HEK293 (cell line): ENCODE data around the gene EYA2.

Experiments
- HOXC10 ChIP-seq: sonication (generic); formaldehyde crosslinking; IDR thresholded peaks from 2 replicates; pipeline ENCODE4 v1.8.1; 2023; ENCODE audit warnings: mild to moderate bottlenecking, missing genetic modification reagents
- OSR2 ChIP-seq: fragments of 450-650 bp; formaldehyde crosslinking; IDR thresholded peaks from 2 replicates; pipeline ENCODE4 v1.5.1; 2016; ENCODE audit warnings: missing biosample characterization, missing genetic modification characterization
- REPIN1 ChIP-seq: fragments of 450-650 bp; formaldehyde crosslinking; IDR thresholded peaks from 2 replicates; pipeline ENCODE4 v1.5.1; 2017; ENCODE audit warnings: missing biosample characterization, missing genetic modification characterization, low read depth
- SALL2 ChIP-seq: fragments of 450-650 bp; formaldehyde crosslinking; IDR thresholded peaks from 2 replicates; pipeline ENCODE4 v1.5.0; 2017; ENCODE audit warnings: missing biosample characterization, mild to moderate bottlenecking, missing genetic modification characterization, borderline replicate concordance
- SP7 ChIP-seq: fragments of 450-650 bp; formaldehyde crosslinking; IDR thresholded peaks from 2 replicates; pipeline ENCODE4 v1.5.1; 2016; ENCODE audit warnings: missing biosample characterization, missing genetic modification characterization
- TCF7L2 ChIP-seq: IDR thresholded peaks from 2 replicates; pipeline ENCODE4 v1.6.1; 2011; ENCODE audit warnings: low read depth, mild to moderate bottlenecking, inconsistent platforms, low read length, moderate library complexity, borderline replicate concordance
- ZNF133 ChIP-seq: fragments of 450-650 bp; formaldehyde crosslinking; IDR thresholded peaks from 2 replicates; pipeline ENCODE4 v1.5.1; 2016; ENCODE audit warnings: missing biosample characterization, missing genetic modification characterization
- ZNF138 ChIP-seq: fragments of 450-650 bp; formaldehyde crosslinking; IDR thresholded peaks from 2 replicates; pipeline ENCODE4 v1.5.1; 2016; ENCODE audit warnings: missing biosample characterization, missing genetic modification characterization, borderline replicate concordance
- ZNF530 ChIP-seq: fragments of 450-650 bp; formaldehyde crosslinking; IDR thresholded peaks from 2 replicates; pipeline ENCODE4 v1.5.1; 2016; ENCODE audit warnings: low read depth, missing biosample characterization, missing genetic modification characterization
- ZNF555 ChIP-seq: fragments of 450-650 bp; formaldehyde crosslinking; conservative IDR thresholded peaks from 2 replicates; pipeline ENCODE4 v1.5.1; 2017; ENCODE audit warnings: missing biosample characterization, mild to moderate bottlenecking, missing genetic modification characterization, inconsistent platforms
- ZNF629 ChIP-seq: fragments of 450-650 bp; formaldehyde crosslinking; IDR thresholded peaks from 2 replicates; pipeline ENCODE4 v1.5.1; 2017; ENCODE audit warnings: missing biosample characterization, missing genetic modification characterization
- TF ChIP-seq, protein P1 (sequence below): fragments of 450-650 bp; formaldehyde crosslinking; IDR thresholded peaks from 2 replicates; pipeline ENCODE4 v1.5.1; 2016; ENCODE audit warnings: missing biosample characterization, missing genetic modification characterization
- TF ChIP-seq, protein P2 (sequence below): IDR thresholded peaks from 2 replicates; pipeline ENCODE4 v1.6.1; 2011; ENCODE audit warnings: mild to moderate bottlenecking, low read depth, low read length, borderline replicate concordance
- TF ChIP-seq, protein P3 (sequence below): fragments of 450-650 bp; formaldehyde crosslinking; IDR thresholded peaks from 2 replicates; pipeline ENCODE4 v1.5.1; 2016; ENCODE audit warnings: missing biosample characterization, missing genetic modification characterization, borderline replicate concordance

DNA sequence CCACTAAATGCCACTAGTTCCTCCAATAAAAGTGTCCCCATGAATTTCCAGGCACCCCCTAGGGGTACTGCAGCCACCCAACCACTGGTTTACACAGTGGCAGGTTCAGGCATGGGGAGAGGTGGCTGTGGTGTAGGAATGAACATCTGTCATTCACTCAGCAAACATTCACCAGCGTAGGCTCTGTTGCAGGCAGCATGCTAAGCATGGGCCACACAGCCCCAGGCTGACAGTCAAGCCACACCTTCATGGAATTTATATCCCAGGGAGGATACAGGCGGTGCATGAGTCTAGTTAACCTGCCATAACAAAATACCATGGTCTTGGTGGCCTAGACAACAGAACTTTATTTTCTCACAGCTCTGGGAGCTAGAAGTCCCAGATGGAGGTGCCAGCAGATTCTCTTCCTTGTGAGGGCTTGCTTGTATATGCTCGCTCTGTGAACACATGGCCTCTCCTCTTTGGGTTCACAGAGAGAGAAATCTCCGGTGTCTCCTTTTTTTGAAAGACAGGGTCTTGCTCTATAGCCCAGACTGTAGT is 135.7 kb downstream of the EYA2 start:
- TF ChIP-seq, protein P1, sequence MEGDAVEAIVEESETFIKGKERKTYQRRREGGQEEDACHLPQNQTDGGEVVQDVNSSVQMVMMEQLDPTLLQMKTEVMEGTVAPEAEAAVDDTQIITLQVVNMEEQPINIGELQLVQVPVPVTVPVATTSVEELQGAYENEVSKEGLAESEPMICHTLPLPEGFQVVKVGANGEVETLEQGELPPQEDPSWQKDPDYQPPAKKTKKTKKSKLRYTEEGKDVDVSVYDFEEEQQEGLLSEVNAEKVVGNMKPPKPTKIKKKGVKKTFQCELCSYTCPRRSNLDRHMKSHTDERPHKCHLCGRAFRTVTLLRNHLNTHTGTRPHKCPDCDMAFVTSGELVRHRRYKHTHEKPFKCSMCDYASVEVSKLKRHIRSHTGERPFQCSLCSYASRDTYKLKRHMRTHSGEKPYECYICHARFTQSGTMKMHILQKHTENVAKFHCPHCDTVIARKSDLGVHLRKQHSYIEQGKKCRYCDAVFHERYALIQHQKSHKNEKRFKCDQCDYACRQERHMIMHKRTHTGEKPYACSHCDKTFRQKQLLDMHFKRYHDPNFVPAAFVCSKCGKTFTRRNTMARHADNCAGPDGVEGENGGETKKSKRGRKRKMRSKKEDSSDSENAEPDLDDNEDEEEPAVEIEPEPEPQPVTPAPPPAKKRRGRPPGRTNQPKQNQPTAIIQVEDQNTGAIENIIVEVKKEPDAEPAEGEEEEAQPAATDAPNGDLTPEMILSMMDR (tag by site-specific recombination), result no peak
- TF ChIP-seq ZNF133 (no peak), SALL2 (no peak), ZNF629 (no peak), ZNF530 (no peak), OSR2 (tag by site-specific recombination) (no peak), REPIN1 (tag by site-specific recombination) (no peak), TCF7L2 (no peak), ZNF138 (tag by site-specific recombination) (no peak), HOXC10 (no peak), SP7 (tag by site-specific recombination) (no peak), ZNF555 (tag by site-specific recombination) (no peak)
- TF ChIP-seq, protein P2, sequence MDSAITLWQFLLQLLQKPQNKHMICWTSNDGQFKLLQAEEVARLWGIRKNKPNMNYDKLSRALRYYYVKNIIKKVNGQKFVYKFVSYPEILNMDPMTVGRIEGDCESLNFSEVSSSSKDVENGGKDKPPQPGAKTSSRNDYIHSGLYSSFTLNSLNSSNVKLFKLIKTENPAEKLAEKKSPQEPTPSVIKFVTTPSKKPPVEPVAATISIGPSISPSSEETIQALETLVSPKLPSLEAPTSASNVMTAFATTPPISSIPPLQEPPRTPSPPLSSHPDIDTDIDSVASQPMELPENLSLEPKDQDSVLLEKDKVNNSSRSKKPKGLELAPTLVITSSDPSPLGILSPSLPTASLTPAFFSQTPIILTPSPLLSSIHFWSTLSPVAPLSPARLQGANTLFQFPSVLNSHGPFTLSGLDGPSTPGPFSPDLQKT, result no peak
- TF ChIP-seq, protein P3, sequence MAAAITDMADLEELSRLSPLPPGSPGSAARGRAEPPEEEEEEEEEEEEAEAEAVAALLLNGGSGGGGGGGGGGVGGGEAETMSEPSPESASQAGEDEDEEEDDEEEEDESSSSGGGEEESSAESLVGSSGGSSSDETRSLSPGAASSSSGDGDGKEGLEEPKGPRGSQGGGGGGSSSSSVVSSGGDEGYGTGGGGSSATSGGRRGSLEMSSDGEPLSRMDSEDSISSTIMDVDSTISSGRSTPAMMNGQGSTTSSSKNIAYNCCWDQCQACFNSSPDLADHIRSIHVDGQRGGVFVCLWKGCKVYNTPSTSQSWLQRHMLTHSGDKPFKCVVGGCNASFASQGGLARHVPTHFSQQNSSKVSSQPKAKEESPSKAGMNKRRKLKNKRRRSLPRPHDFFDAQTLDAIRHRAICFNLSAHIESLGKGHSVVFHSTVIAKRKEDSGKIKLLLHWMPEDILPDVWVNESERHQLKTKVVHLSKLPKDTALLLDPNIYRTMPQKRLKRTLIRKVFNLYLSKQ, result no peak
